ENCODE measurements around the gene CBX3. TPM values are rescaled to one million over a fixed set of nuclear protein-coding genes. Genes with fewer than 3 reads are reported as not detected.

The CBX3 gene
- total RNA-seq, 1 donor from 2014 or later: 221 TPM

DNA sequence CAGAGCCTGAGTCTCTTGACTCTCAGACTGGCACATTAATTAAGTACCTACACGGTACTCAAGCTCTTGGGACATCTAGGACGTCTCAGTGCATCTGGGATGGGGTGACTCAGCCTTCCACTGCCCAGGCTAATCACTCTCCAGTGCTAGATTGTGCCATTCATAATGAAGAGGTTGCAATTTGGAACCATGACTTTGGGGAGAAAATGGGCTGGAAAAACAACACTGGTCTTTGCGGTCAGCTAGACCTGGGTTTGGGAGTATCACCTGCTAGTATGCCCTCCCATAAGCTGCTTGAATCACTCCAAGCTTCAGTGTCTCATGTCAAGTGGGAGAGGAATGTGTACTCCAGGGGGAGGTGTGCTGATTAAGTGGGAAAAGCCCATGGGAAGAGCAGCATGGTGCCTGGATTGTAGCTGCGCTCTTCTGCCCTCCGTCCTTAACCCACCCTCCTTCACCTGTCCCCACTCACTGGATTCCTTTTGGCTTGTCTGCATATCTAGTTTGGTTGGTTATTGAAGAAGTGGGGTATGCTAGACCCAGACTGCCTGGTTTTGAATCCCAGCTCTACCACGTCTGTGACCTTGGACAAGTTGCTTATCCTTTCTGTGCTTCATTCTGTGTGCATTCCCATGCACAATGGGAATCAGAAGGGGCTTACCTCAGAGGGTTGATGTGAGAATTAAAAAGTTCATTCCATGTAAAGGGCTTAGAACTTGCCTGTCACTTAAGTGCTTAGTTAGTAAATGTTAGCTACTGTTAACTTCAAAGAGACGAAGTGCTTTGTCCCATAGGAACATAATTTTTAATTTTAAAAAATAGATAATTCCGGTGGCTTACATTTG is 45.8 kb upstream of the CBX3 start:
- no peak for DNase-seq (ENCODE audit: low spot score, unreplicated experiment)
- TF ChIP-seq, protein P1, sequence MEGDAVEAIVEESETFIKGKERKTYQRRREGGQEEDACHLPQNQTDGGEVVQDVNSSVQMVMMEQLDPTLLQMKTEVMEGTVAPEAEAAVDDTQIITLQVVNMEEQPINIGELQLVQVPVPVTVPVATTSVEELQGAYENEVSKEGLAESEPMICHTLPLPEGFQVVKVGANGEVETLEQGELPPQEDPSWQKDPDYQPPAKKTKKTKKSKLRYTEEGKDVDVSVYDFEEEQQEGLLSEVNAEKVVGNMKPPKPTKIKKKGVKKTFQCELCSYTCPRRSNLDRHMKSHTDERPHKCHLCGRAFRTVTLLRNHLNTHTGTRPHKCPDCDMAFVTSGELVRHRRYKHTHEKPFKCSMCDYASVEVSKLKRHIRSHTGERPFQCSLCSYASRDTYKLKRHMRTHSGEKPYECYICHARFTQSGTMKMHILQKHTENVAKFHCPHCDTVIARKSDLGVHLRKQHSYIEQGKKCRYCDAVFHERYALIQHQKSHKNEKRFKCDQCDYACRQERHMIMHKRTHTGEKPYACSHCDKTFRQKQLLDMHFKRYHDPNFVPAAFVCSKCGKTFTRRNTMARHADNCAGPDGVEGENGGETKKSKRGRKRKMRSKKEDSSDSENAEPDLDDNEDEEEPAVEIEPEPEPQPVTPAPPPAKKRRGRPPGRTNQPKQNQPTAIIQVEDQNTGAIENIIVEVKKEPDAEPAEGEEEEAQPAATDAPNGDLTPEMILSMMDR (IDR thresholded peaks at IDR 0.05; ENCODE audit: unreplicated experiment): no peak
- Mint-ChIP-seq H3K4me1 (ENCODE audit: low read depth) (peaks cover 30% of the 10 kb centered on the region), H3K9me3 (ENCODE audit: low read depth) (no peaks in the 10 kb centered on the region), H3K27ac (no peak overlapping the region), H3K36me3 (ENCODE audit: insufficient read depth) (peaks cover under 1% of the 10 kb centered on the region), H3K4me3 (ENCODE audit: low read depth) (no peak overlapping the region), H3K27me3 (peaks cover 24% of the 10 kb centered on the region)

DNA sequence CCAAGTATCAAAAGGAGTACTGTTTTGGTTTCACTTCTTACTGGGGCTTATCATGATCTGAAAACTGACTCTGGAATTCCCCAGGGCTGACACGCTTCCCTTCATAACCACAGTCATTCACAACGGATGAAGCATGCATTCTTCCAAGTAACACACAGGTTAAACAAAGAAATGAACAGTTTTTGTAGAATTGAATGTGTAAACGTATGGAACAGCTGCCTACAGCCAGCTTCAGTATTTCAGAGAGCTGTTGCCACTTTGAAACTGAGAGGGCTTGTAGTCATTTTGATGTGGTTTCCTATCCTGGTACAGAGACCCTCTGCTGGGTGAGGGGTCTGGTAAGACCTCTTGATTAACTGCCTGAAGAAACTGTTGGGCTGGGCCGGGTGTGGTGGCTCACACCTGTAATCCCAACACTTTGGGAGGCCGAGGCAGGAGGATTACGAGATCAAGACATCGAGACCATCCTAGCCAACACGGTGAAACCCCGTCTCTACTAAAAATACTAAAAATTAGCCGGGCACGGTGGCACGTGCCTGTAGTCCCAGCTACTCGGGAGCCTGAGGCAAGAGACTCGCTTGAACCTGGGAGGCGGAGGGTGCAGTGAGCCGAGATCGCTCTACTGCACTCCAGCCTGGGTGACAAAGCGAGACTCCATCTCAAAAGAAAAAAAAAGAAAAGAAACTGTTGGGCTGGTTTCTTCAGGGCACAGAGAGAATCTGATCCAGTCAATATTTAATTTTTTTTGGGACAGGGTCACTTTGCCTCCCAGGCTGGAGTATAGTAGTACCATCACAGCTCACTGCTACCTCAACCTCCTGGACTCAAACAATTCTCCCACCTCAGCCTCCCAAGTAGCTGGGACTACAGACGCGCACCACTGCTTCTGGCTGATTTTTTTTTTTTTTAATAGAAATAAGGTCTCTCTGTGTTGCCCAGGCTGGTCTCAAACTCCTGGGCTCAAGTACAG is 44.8 kb upstream of the CBX3 start:
- peaks cover 17% of the 10 kb centered on the region for H3K27me3 Mint-ChIP-seq
- H3K36me3 Mint-ChIP-seq (ENCODE audit: insufficient read depth): peaks cover 2% of the 10 kb centered on the region
- H3K4me1 Mint-ChIP-seq (ENCODE audit: low read depth): peaks cover 30% of the 10 kb centered on the region
- H3K9me3 Mint-ChIP-seq (ENCODE audit: low read depth): no peaks in the 10 kb centered on the region
- no peak for DNase-seq (ENCODE audit: low spot score, unreplicated experiment)
- TF ChIP-seq, protein P1 (IDR thresholded peaks at IDR 0.05; ENCODE audit: unreplicated experiment): no peak
- H3K27ac Mint-ChIP-seq: peak overlapping the region; percentile 13
- H3K4me3 Mint-ChIP-seq (ENCODE audit: low read depth): no peak overlapping the region

DNA sequence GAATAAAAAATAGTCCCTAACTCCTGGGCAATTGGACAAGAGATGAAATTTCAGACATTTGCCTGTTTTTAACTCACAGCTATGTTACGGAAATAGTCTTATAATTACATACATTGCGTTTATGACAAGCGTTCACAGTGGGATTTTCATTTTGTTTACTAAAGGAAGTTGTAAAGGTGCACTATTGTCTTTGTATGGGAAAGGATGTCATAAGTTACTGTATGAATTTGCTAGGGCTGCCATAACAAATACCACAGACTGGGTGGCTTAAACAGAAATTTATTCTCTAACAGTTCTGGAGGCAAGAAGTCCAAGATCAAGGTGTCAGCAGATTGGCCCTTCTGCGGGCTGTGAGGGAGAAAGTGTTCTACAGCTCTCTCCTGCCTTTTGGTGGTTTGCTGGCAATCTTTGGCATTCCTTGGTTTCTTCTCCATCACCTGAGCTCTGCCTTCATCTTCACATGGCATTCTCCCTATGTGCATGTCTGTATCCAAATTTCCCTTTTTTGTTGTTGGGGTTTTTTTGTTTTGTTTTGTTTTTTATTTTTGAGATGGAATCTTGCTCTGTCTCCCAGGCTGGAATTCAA is 43.9 kb upstream of the CBX3 start:
- Mint-ChIP-seq H3K4me3 (ENCODE audit: low read depth) (no peak overlapping the region), H3K9me3 (ENCODE audit: low read depth) (no peaks in the 10 kb centered on the region), H3K27ac (no peak overlapping the region), H3K4me1 (ENCODE audit: low read depth) (peaks cover 29% of the 10 kb centered on the region), H3K27me3 (peaks cover 17% of the 10 kb centered on the region), H3K36me3 (ENCODE audit: insufficient read depth) (peaks cover 2% of the 10 kb centered on the region)
- DNase-seq (ENCODE audit: low spot score, unreplicated experiment): no peak
- TF ChIP-seq, protein P1 (IDR thresholded peaks at IDR 0.05; ENCODE audit: unreplicated experiment): no peak

DNA sequence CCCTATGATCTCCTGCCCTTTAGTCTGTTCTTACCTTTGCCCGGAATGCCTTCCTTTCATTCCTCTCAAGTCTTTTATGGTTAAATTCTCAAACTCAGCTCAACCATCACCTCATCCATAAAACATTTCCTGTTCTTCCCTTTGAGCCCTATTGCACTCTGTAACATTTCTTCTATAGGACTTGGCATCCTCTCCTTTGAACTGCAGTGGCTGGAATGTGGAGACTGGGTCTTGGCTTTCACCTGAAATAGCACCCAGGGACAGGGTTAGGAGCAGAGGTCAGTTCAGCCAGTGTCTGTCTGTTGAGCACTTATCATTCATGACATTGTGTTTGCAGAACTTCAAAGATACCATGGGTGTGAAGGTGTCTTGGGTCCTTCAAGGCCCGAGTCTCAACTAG is 42.3 kb upstream of the CBX3 start:
- H3K4me1 Mint-ChIP-seq (ENCODE audit: low read depth): peaks cover 16% of the 10 kb centered on the region
- DNase-seq (ENCODE audit: low spot score, unreplicated experiment): no peak
- peaks cover 5% of the 10 kb centered on the region for H3K36me3 Mint-ChIP-seq (ENCODE audit: insufficient read depth)
- TF ChIP-seq, protein P1 (IDR thresholded peaks at IDR 0.05; ENCODE audit: unreplicated experiment): no peak
- H3K27ac Mint-ChIP-seq: no peak overlapping the region
- peaks cover 4% of the 10 kb centered on the region for H3K27me3 Mint-ChIP-seq
- no peak overlapping the region for H3K4me3 Mint-ChIP-seq (ENCODE audit: low read depth)
- no peaks in the 10 kb centered on the region for H3K9me3 Mint-ChIP-seq (ENCODE audit: low read depth)

DNA sequence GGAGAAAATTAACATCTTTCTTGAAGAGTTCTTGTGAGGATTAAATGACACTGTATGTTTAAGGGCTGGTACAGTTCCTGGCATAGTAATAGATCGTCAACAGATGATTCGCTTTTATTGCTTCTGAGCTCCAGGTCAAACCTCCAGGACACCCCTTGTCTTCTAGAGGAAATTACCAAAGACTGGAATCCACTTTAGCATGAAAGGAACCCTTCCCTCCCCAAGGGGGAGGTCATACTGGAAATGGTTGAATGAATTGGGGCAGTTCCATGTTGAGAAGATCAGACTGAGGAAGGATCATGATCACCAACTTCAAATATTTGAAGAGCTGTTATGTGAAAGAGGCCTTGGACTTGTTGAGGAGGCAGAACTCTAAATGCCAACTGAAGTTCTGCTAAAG is 40.6 kb upstream of the CBX3 start:
- peaks cover 12% of the 10 kb centered on the region for H3K4me1 Mint-ChIP-seq (ENCODE audit: low read depth)
- H3K9me3 Mint-ChIP-seq (ENCODE audit: low read depth): no peaks in the 10 kb centered on the region
- no peaks in the 10 kb centered on the region for H3K27me3 Mint-ChIP-seq
- H3K27ac Mint-ChIP-seq: no peak overlapping the region
- TF ChIP-seq, protein P1 (IDR thresholded peaks at IDR 0.05; ENCODE audit: unreplicated experiment): no peak
- no peak overlapping the region for H3K4me3 Mint-ChIP-seq (ENCODE audit: low read depth)
- no peak for DNase-seq (ENCODE audit: low spot score, unreplicated experiment)
- H3K36me3 Mint-ChIP-seq (ENCODE audit: insufficient read depth): peaks cover 8% of the 10 kb centered on the region

Measured in progenitor cell of endocrine pancreas (in vitro differentiated cells).